GM23338 (cell line): Measurements from ENCODE around the gene NGF. TPM values are rescaled to one million over a fixed set of nuclear protein-coding genes. Genes with fewer than 3 reads are reported as not detected.

ENCODE experiments used
- ATAC-seq: fragments of 200-7000 bp; cut with Tn5 transposase; 3 replicates; pipeline ENCODE4 v1.9.1; 2020
- DNase-seq: peaks from one replicate; pipeline ENCODE4 v3.0.0-alpha.2; 2015; ENCODE audit warnings: low spot score
- H2AFZ ChIP-seq: fragments of 200-600 bp; sonication (generic); 2 replicates; pipeline ENCODE4 v1.8.0; 2016; ENCODE audit warnings: antibody characterized with exemption, mild to moderate bottlenecking, moderate library complexity
- H3F3A ChIP-seq: fragments of 200-600 bp; sonication (generic); replicated peaks from 2 replicates; pipeline ENCODE4 v1.8.0; 2017; ENCODE audit warnings: antibody characterized with exemption, mixed run types, low read depth
- H3K27ac ChIP-seq: fragments of 200-600 bp; sonication (generic); 2 replicates; pipeline ENCODE4 v1.6.1; 2016; ENCODE audit warnings: low read depth
- H3K27me3 ChIP-seq: fragments of 200-600 bp; sonication (generic); 2 replicates; pipeline ENCODE4 v1.8.0; 2016; ENCODE audit warnings: mild to moderate bottlenecking, mixed run types, moderate library complexity; ENCODE audit not compliant: insufficient read depth
- H3K36me3 ChIP-seq: fragments of 200-600 bp; sonication (generic); 2 replicates; pipeline ENCODE4 v1.8.0; 2016; ENCODE audit warnings: mild to moderate bottlenecking; ENCODE audit not compliant: insufficient read depth
- H3K4me1 ChIP-seq: fragments of 200-600 bp; sonication (generic); 2 replicates; pipeline ENCODE4 v1.8.0; 2016; ENCODE audit warnings: mild to moderate bottlenecking, moderate library complexity; ENCODE audit not compliant: insufficient read depth
- H3K4me2 ChIP-seq: fragments of 200-600 bp; sonication (generic); 2 replicates; pipeline ENCODE4 v1.7.1; 2017; ENCODE audit warnings: mixed run types
- H3K4me3 ChIP-seq: fragments of 200-600 bp; sonication (generic); 2 replicates; pipeline ENCODE4 v1.6.1; 2016; ENCODE audit warnings: mixed run types
- H3K79me2 ChIP-seq: fragments of 200-600 bp; sonication (generic); replicated peaks from 2 replicates; pipeline ENCODE4 v1.8.0; 2017; ENCODE audit warnings: mild to moderate bottlenecking; ENCODE audit not compliant: insufficient read depth
- H3K9me2 ChIP-seq: fragments of 200-600 bp; sonication (generic); 2 replicates; pipeline ENCODE4 v1.8.0; 2017; ENCODE audit not compliant: insufficient read depth
- H4K20me1 ChIP-seq: fragments of 200-600 bp; sonication (generic); replicated peaks from 2 replicates; pipeline ENCODE4 v1.8.0; 2017; ENCODE audit warnings: mild to moderate bottlenecking; ENCODE audit not compliant: insufficient read depth
- H3K27ac Mint-ChIP-seq: 2 replicates; pipeline ENCODE4 v1.8.0; 2020; ENCODE audit warnings: inconsistent platforms, mild to moderate bottlenecking, moderate library complexity, mixed read lengths
- H3K27me3 Mint-ChIP-seq: 3 replicates; pipeline ENCODE4 v1.8.0; 2022; ENCODE audit warnings: low read depth, mild to moderate bottlenecking, moderate library complexity, mixed read lengths, inconsistent platforms; ENCODE audit not compliant: insufficient read depth, poor library complexity
- H3K36me3 Mint-ChIP-seq: 3 replicates; pipeline ENCODE4 v1.8.0; 2021; ENCODE audit warnings: low read depth, mild to moderate bottlenecking, inconsistent platforms, moderate library complexity, mixed read lengths
- H3K4me1 Mint-ChIP-seq: 3 replicates; pipeline ENCODE4 v1.8.0; 2020; ENCODE audit warnings: mild to moderate bottlenecking, inconsistent platforms, mixed read lengths
- H3K4me3 Mint-ChIP-seq: 3 replicates; pipeline ENCODE4 v1.8.0; 2021; ENCODE audit warnings: moderate library complexity, mild to moderate bottlenecking, inconsistent platforms, mixed read lengths
- H3K9me3 Mint-ChIP-seq: 3 replicates; pipeline ENCODE4 v1.8.0; 2020; ENCODE audit warnings: moderate library complexity, mild to moderate bottlenecking, inconsistent platforms, mixed read lengths
- CREB1 ChIP-seq: fragments of 250-450 bp; sonication (Bioruptor Pico); IDR thresholded peaks from 2 replicates; pipeline ENCODE4 v1.5.0; 2020; ENCODE audit warnings: low read depth, mild to moderate bottlenecking, moderate library complexity
- CTCF ChIP-seq, 2 experiments: fragments of 200-600 bp in 1 of 2; sonication (generic) in 1 of 2; conservative IDR thresholded peaks; 2 replicates each; pipeline versions ENCODE4 v1.5.1 to v1.6.1; 2016 to 2017; ENCODE audit warnings: antibody characterized with exemption in 2 of 2, low read depth in 2 of 2, mild to moderate bottlenecking in 2 of 2, moderate library complexity in 1 of 2
- EZH2 ChIP-seq: fragments of 200-600 bp; sonication (generic); IDR thresholded peaks from one replicate; pipeline ENCODE4 v1.8.0; 2017; ENCODE audit warnings: antibody characterized with exemption, mild to moderate bottlenecking, low read depth; ENCODE audit not compliant: unreplicated experiment
- EZH2phosphoT487 ChIP-seq: fragments of 200-600 bp; sonication (generic); IDR thresholded peaks from one replicate; pipeline ENCODE4 v1.8.1; 2018; ENCODE audit warnings: antibody characterized with exemption; ENCODE audit not compliant: unreplicated experiment
- JUNB ChIP-seq: IDR thresholded peaks from one replicate; pipeline ENCODE4 v1.6.1; 2016; ENCODE audit warnings: antibody characterized with exemption; ENCODE audit not compliant: unreplicated experiment
- NANOG ChIP-seq: IDR thresholded peaks from 2 replicates; pipeline ENCODE4 v1.6.1; 2016; ENCODE audit warnings: antibody characterized with exemption, borderline replicate concordance
- POLR2AphosphoS5 ChIP-seq: IDR thresholded peaks from 2 replicates; pipeline ENCODE4 v1.6.1; 2016; ENCODE audit warnings: antibody characterized with exemption, low read depth
- STAT1 ChIP-seq: IDR thresholded peaks from one replicate; pipeline ENCODE4 v1.6.1; 2016; ENCODE audit warnings: antibody characterized with exemption; ENCODE audit not compliant: unreplicated experiment
- ZNF114 ChIP-seq: fragments of 250-450 bp; sonication (Bioruptor Pico); IDR thresholded peaks from 2 replicates; pipeline ENCODE4 v1.5.0; 2020; ENCODE audit warnings: mild to moderate bottlenecking, moderate library complexity
- ZNF331 ChIP-seq: fragments of 250-450 bp; sonication (Bioruptor Pico); IDR thresholded peaks from 2 replicates; pipeline ENCODE4 v1.5.0; 2020; ENCODE audit warnings: low read depth, mild to moderate bottlenecking, moderate library complexity
- ZNF462 ChIP-seq: fragments of 250-450 bp; sonication (Bioruptor Pico); IDR thresholded peaks from 2 replicates; pipeline ENCODE4 v1.5.0; 2020; ENCODE audit warnings: mild to moderate bottlenecking, moderate library complexity
- polyA plus RNA-seq: library from polyadenylated mRNA; unstranded; fragments of >200 nt; fragmentation: Nextera tagmentation; extraction: Ambion mirVana; gene quantifications from 2 replicates; pipeline ENCODE4 v1.2.1, GENCODE V29; 2016
- total RNA-seq: library from RNA; depleted of rRNA; stranded (reverse); fragments of >200 nt; shearing (Covaris generic); gene quantifications from 2 replicates; pipeline ENCODE4 v1.2.3, GENCODE V29; 2014
- TF ChIP-seq, protein P1 (sequence below): IDR thresholded peaks from one replicate; pipeline ENCODE4 v1.6.1; 2018; ENCODE audit warnings: antibody characterized with exemption; ENCODE audit not compliant: unreplicated experiment
- TF ChIP-seq, protein P2 (sequence below): IDR thresholded peaks from 2 replicates; pipeline ENCODE4 v1.6.1; 2016; ENCODE audit warnings: antibody characterized with exemption

Gene NGF
- total and polyA plus RNA-seq, 2 experiments from 2014 or later, result 0.28 to 0.92 TPM

DNA sequence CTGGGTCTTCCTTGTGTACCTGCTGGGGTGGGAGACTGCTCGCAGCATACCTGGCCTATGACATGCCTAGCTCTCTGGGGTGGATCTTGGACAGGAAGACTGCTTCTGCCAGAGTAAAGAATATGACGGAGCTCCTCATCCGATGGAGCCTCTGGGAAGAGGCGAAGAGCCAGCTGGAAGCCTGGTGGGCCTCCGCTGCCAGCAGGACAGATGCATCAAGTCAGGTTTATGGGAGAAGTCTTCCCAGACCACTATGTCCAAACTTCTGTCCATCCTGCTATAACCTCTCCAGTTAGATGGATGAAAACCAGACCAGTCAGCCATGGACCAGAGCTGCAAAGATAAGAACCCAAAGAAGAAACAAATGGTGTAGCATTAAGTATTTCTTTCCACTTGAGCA, 27.7 kb upstream of the NGF start:
- Mint-ChIP-seq H3K9me3 (peaks cover 17% of the 10 kb centered on the region), H3K27me3 (peaks cover 4% of the 10 kb centered on the region), H3K4me1 (no peaks in the 10 kb centered on the region), H3K27ac (no peak overlapping the region), H3K36me3 (peaks cover 9% of the 10 kb centered on the region), H3K4me3 (no peak overlapping the region)
- Histone ChIP-seq H3F3A (no peaks in the 10 kb centered on the region), H4K20me1 (no peaks in the 10 kb centered on the region), H2AFZ (no peak overlapping the region), H3K4me1 (no peaks in the 10 kb centered on the region), H3K4me3 (no peak overlapping the region), H3K79me2 (no peaks in the 10 kb centered on the region), H3K9me2 (peaks cover 8% of the 10 kb centered on the region; the same call in 1 of the 2 replicates), H3K27me3 (no peaks in the 10 kb centered on the region), H3K4me2 (no peak overlapping the region), H3K36me3 (no peaks in the 10 kb centered on the region), H3K27ac (no peak overlapping the region)
- DNase-seq (no peak), ATAC-seq (no peak)
- TF ChIP-seq ZNF331 (CRISPR knock-in tag), result no peak
- TF ChIP-seq, protein P1, sequence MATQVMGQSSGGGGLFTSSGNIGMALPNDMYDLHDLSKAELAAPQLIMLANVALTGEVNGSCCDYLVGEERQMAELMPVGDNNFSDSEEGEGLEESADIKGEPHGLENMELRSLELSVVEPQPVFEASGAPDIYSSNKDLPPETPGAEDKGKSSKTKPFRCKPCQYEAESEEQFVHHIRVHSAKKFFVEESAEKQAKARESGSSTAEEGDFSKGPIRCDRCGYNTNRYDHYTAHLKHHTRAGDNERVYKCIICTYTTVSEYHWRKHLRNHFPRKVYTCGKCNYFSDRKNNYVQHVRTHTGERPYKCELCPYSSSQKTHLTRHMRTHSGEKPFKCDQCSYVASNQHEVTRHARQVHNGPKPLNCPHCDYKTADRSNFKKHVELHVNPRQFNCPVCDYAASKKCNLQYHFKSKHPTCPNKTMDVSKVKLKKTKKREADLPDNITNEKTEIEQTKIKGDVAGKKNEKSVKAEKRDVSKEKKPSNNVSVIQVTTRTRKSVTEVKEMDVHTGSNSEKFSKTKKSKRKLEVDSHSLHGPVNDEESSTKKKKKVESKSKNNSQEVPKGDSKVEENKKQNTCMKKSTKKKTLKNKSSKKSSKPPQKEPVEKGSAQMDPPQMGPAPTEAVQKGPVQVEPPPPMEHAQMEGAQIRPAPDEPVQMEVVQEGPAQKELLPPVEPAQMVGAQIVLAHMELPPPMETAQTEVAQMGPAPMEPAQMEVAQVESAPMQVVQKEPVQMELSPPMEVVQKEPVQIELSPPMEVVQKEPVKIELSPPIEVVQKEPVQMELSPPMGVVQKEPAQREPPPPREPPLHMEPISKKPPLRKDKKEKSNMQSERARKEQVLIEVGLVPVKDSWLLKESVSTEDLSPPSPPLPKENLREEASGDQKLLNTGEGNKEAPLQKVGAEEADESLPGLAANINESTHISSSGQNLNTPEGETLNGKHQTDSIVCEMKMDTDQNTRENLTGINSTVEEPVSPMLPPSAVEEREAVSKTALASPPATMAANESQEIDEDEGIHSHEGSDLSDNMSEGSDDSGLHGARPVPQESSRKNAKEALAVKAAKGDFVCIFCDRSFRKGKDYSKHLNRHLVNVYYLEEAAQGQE, result no peak
- TF ChIP-seq CTCF (conservative IDR thresholded peaks at IDR 0.05; ENCODE audit: low read depth in 2 of 2), result no peak
- TF ChIP-seq CREB1 (CRISPR knock-in tag), result no peak
- TF ChIP-seq EZH2phosphoT487, result no peak
- TF ChIP-seq JUNB, result no peak
- no peak for TF ChIP-seq ZNF462 (CRISPR knock-in tag)
- no peak for TF ChIP-seq ZNF114
- TF ChIP-seq NANOG, result no peak
- TF ChIP-seq, protein P2, sequence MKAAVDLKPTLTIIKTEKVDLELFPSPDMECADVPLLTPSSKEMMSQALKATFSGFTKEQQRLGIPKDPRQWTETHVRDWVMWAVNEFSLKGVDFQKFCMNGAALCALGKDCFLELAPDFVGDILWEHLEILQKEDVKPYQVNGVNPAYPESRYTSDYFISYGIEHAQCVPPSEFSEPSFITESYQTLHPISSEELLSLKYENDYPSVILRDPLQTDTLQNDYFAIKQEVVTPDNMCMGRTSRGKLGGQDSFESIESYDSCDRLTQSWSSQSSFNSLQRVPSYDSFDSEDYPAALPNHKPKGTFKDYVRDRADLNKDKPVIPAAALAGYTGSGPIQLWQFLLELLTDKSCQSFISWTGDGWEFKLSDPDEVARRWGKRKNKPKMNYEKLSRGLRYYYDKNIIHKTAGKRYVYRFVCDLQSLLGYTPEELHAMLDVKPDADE, result no peak
- no peak for TF ChIP-seq STAT1
- TF ChIP-seq POLR2AphosphoS5, result no peak
- no peak for TF ChIP-seq EZH2
